Cardiac fibroblast (primary cell): ENCODE data around the gene SP3.
A peak's percentile ranks its signal among the peaks of the same experiment; 100 is the strongest.

ENCODE experiments used
- DNase-seq, 2 donors: peaks; one replicate each; pipeline versions ENCODE4 v3.0.0 to v3.0.0-alpha.2; 2010; ENCODE audit warnings: low read depth in 2 of 2
- H3K4me3 ChIP-seq, 2 donors: replicated peaks in 1 of 2; 1 replicate in 1 of 2; 2 replicates in 1 of 2; pipeline ENCODE4 v1.5.1; 2011; ENCODE audit warnings: low read depth in 2 of 2, low read length in 2 of 2, mild to moderate bottlenecking in 2 of 2, moderate library complexity in 1 of 2
- CTCF ChIP-seq: IDR thresholded peaks from one replicate; pipeline ENCODE4 v1.5.1; 2011; ENCODE audit warnings: low read depth, mild to moderate bottlenecking, low read length, inconsistent platforms

The SP3 gene

GRCh38 chr2:173952267-173953046, 12.7 kb downstream of the SP3 start:
- no peak overlapping the region for H3K4me3 ChIP-seq
- no peak for DNase-seq
- TF ChIP-seq CTCF = no peak

GRCh38 chr2:173948842-173949241, 16.3 kb downstream of the SP3 start:
- no peak for TF ChIP-seq CTCF
- no peak overlapping the region for H3K4me3 ChIP-seq
- DNase-seq = peak in 1 of 2 donors; percentile 13

- DNase-seq = peak in 1 of 2 donors; percentile 45
- TF ChIP-seq CTCF = no peak
- H3K4me3 ChIP-seq = no peak overlapping the region
Measured at GRCh38 chr2:173948198-173948597, 17.0 kb downstream of the SP3 start.

- TF ChIP-seq CTCF = no peak
- no peak overlapping the region for H3K4me3 ChIP-seq
- DNase-seq = peak in 1 of 2 donors; percentile 22
Measured at GRCh38 chr2:173947131-173947530, 18.0 kb downstream of the SP3 start.

GRCh38 chr2:173943738-173944137, 21.4 kb downstream of the SP3 start:
- no peak for DNase-seq
- H3K4me3 ChIP-seq = no peak overlapping the region
- no peak for TF ChIP-seq CTCF

- no peak overlapping the region for H3K4me3 ChIP-seq
- DNase-seq = no peak
- no peak for TF ChIP-seq CTCF
Measured at GRCh38 chr2:173942861-173943523, 22.2 kb downstream of the SP3 start.
